CD1c-positive myeloid dendritic cell (primary cell): Measurements from ENCODE around the gene USP49.

Source experiments
- DNase-seq: peaks from one replicate; pipeline ENCODE4 v3.0.0-alpha.2; 2016; ENCODE audit errors: extremely low spot score

USP49 gene

DNA sequence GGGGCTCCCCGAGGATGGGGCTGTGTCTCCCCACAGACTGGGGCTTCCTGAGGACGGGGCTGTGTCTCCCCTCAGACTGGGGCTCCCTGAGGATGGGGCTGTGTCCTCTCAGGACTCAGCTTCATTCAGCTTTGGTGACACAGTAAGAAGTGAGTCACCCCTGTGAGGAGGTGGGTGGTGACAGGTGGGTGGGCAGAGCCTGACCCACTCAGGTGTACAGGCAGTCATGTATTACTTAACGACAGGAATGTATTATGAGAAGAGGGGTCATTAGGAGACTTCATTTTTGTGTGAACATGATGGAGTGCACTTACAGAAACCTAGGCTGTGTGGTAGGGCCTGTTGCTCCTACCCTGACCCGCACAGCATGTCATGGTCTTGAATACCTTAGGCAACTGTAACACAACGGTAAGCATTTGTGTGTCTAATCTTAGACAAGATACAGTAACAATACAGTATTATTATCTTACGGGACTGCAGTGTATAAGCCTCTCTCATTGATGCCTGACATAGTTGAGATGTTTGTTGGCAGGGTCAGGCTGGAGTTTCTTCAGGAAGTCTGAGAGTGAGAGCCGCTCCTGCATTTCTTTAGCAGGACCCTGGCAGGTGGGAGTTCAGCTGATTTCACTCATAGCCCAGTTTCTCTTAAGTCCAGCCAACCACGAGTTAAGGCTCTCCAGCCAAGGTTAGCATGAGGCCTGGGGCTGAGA lies 137.1 kb downstream of the USP49 start:
- DNase-seq: no peak

GRCh38 chr6:41757271-41757670 lies 137.9 kb downstream of the USP49 start:
- no peak for DNase-seq

GRCh38 chr6:41756354-41756753 lies 138.8 kb downstream of the USP49 start:
- no peak for DNase-seq

DNA sequence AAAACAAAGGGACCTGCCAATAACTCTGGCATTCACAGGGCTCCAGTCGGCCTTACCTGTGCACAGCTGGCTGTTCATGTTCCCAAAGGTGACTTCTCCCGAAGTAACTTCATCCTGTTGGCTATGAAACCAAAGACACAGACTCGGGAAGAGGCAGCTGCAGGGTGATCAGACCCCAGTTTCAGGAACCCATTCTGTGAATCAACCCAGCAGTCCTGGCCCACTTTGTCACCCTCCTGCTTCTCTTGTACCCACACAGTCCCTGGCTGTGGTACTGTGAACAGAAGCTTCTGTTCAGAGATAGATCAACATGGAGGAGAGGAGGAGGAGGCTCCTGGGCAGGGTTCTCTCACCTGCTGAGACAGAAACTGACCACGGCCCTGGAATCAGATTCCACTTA lies 139.3 kb downstream of the USP49 start:
- DNase-seq: no peak

DNA sequence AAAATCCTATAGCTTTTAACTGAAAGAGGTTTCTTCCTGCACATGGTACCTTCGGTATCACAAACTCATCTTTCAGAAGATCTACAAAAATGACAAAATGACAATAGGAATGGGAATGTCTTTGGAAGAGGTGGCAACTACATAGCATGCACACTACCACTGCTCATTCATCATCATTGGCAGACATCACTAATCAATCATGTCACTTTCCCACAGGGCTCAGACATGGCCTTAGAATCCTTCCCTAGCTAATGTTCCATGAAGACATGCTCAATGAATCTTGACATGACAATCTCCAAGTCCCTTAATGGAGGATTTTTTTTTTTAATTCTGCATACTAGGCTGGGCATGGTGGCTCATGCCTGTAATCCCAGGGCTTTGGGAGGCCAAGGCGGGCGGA lies 144.8 kb downstream of the USP49 start:
- no peak for DNase-seq

DNA sequence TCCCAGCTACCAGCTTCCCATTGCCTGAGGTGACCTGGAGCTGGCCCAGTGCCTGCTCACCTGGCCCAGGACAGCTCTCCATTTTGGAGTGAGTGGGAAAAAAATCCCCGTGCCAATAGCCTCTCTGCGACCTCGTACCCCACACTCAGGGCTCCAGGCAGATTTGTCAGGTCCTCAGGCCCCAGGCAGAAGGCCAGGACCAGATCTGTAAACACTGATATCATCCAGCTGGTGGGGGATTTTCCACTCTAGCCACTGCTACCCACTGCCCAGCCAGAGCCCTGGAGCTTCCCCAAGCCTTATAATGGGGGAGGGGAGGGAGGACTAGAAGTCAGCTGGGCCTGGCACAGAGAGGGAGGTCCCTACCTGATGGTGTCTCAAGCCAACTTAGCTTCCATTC lies 146.6 kb downstream of the USP49 start:
- no peak for DNase-seq

- DNase-seq: no peak
Measured at GRCh38 chr6:41748102-41748477, 147.1 kb downstream of the USP49 start.

DNA sequence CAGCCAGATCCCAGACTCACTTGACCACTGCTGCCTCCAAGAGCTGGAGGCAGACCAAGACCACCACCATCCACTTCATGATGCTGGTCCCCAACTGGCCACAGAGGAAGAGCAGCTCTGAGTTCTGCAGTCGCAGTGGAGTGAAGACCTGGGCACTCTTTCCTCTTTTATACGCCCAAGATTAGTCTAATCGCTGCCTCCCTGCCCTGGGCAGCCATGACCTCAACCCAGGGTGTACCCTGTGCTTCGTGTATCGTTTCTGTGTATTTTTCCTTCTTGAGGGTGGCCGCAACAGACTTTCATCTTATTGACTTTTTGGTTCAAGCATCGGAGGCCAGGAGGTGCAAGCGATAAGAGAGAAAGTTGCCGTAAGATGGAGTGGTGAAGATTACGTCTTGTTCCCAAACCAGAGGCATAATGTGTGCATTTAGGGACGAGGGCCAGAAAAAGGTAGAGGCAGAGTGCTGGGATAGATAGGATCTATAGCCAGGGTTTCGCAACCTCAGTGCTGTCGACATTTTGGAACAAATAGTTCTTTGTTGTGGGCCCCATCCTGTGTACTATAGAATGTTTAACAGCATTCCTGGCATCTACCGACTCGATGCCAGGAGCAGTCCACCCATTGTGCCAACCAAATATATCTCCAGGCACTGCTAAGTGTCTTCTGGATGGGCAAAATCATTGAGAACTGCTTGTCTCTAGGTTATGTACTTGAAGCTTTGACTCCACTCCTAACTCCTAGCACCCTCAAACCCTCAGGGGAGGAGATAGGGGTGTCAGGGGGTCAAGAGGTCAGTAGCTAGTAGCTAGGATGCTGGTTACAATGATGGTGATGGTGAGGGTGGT lies 147.7 kb downstream of the USP49 start, which contains the start of gene PGC:
PGC (minus strand) TSS at position 142 of the 846 bp plus-strand sequence; CDS start at position 79, 63 bp downstream.
- no peak for DNase-seq

GRCh38 chr6:41746107-41746506 lies 149.1 kb downstream of the USP49 start:
- DNase-seq: no peak

- DNase-seq: no peak
Measured at GRCh38 chr6:41744236-41744787, 150.9 kb downstream of the USP49 start.

DNA sequence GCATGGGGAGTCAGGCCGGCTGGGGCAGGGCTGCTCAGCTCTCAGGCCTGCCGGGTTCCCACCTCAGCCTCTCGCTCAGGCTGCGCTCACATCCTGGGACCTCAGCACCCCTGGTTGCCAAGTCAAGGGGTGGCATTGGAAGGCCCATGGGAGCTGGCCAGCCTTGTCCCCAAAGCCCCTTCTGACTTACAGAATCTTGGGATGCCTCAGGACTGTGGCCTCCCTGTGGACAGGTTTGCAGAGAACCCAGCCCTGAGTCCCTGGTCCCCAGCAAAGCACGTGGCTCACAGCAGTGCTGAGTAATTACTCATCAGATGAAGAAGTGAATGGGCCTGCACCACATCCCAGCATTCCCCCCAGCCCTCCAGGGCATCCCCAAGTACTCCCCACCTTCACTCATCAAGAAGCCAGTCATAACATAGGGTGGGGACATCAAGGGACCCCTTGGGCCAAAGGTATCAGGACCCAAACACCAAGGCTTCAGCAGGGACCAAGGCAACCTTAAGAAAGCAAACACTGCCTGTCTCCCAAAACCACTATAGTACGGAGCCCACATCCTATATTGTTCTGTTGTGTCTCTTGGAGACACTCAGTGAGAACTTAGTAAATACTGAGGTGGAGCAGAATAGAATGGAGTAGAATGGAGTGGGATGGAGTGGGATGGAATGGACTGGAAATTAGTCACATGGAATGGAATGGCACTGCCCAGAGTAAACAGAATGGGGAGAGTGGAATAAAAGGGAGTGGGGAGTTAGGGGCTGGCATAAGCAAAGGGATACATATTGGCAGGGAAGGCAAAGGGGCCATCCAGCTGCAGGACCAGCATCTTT lies 151.6 kb downstream of the USP49 start:
- DNase-seq: no peak

DNA sequence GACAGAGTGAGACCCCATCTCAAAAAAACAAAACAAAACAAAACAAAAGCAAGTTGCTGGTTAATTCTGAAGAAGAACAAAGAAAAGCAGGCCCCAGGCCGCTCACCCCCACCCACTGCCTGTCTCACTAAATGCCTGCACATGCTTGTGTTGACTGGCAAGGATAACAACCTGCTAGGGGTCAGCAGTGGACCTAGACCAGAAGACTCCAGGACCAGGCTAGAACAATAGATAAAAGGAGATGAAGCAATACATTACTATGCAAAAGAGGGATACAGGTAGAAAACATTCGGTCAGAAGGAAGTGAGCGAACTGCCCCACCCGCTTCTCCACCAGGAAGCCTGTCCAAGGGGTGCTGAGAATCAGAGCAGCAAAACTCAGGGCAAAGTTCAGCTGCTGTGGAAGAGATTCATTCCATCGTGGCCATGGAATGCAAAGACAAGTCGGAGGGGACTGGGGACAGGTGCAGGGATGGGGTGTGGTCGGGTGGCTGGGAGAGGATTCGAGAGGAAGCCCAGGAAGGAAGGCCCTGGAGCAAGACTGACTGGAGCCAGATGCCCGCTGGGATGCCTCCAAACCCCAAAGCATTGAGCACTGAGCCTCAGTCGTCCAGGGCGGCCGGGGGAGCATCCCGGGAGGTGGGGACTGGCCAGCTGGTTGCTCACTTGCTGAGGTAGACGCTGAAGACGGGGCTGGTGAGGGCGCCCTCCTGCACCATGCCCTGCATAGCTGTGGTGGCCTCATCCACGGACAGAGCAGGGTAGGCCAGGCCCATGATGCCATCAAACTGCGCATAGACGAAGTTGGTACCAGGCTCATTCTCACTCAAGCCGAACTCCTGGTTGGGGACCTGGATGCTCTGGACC lies 153.3 kb downstream of the USP49 start:
- no peak for DNase-seq

- no peak for DNase-seq
Measured at GRCh38 chr6:41740366-41741162, 154.6 kb downstream of the USP49 start.
